Pancreas (tissue), 10 donors: ENCODE results near the gene PPP4R2. TPM values are rescaled to one million over a fixed set of nuclear protein-coding genes. Genes with fewer than 3 reads are reported as not detected.

ENCODE experiments used
- ATAC-seq, 4 donors: fragments of 200-7000 bp; cut with Tn5 transposase; one replicate each; pipeline versions ENCODE4 v1.8.0 to v1.9.1; 2020; ENCODE audit warnings: mild to moderate bottlenecking in 4 of 4, moderate library complexity in 4 of 4
- DNase-seq, 6 donors: peaks; one replicate each; pipeline ENCODE4 v3.0.0-alpha.2; 2020
- FAIRE-seq: peaks from 2 replicates; lab custom pipeline; 2012; peaks lifted over from hg19 to GRCh38; lab: Jason Lieb, UNC
- H3K27ac ChIP-seq, 4 donors: fragments of 200-600 bp; sonication (generic); 1 replicate in 3 of 4; 2 replicates in 1 of 4; pipeline versions ENCODE4 v1.5.0 to v1.8.0; 2020
- H3K27me3 ChIP-seq, 4 donors: fragments of 200-600 bp; one replicate each; pipeline ENCODE4 v1.8.0; 2021
- H3K36me3 ChIP-seq, 3 donors: fragments of 200-600 bp; sonication (generic) in 1 of 3; one replicate each; pipeline versions ENCODE4 v1.5.0 to v1.8.0; 2020 to 2021
- H3K4me1 ChIP-seq, 3 donors: fragments of 200-600 bp; one replicate each; pipeline ENCODE4 v1.8.0; 2021
- H3K4me3 ChIP-seq, 4 donors: fragments of 200-600 bp; sonication (generic) in 2 of 4; one replicate each; pipeline versions ENCODE4 v1.5.0 to v1.8.0; 2020 to 2021
- H3K9me3 ChIP-seq, 4 donors: fragments of 200-600 bp; one replicate each; pipeline ENCODE4 v1.8.0; 2021
- WGBS, 2 donors: extraction: QIAGEN DNeasy Blood & Tissue Kit; methylation state at CpG; one replicate each; pipeline ENCODE4 v1.1.7; 2013; 5-methylcytosine and 5-hydroxymethylcytosine counted together
- intact Hi-C, 3 donors: fragments of 100-400 bp; cut with DNase I; formaldehyde crosslinking; loops; one replicate each; pipeline versions ENCODE4 v1.11.1 to v1.14.2; 2022
- polyA plus RNA-seq, 2 donors: library from polyadenylated mRNA; stranded (reverse); fragments of 200-250 nt; gene quantifications; one replicate each; pipeline ENCODE4 v1.2.3, GENCODE V29; 2013
- total RNA-seq, 6 donors: library from RNA; stranded (reverse); fragmentation: NEBNext Ultra II Directional in 4 of 6; extraction: Animal tissue kit (Norgen Biotek cat#: 25700) in 4 of 6; gene quantifications; one replicate each; pipeline versions ENCODE4 v1.2.1 to v1.2.4, GENCODE V29; 2021 to 2023
- TF ChIP-seq, protein P1 (sequence below), 4 donors: fragments of 200-600 bp; sonication (generic) in 3 of 4; IDR thresholded peaks; one replicate each; pipeline versions ENCODE4 v1.5.0 to v1.8.0; 2021; ENCODE audit warnings: antibody characterized with exemption in 4 of 4
- donor health status: healthy with polysubstance abuse.
- donor health status: DM: no; HTN: no; CAD: no; lungs with moderate emphysema.
- donor health status: DM: no; HTN: no; CAD: no.
- donor health status: control.
- donor health status: control.
- donor health status: Bipolar disorder and iron deficiency.
- donor health status: DM: yes; HTN: yes; CAD: no.
- donor health status: DM: no; HTN: no; CAD: no.
- donor health status: DM: no; HTN: no; CAD: no.
- donor health status: DM: yes; HTN: yes; CAD: no.

Gene PPP4R2
- total and polyA plus RNA-seq, 8 donors = 8.2 to 45.6 (median 23.4) TPM

DNA sequence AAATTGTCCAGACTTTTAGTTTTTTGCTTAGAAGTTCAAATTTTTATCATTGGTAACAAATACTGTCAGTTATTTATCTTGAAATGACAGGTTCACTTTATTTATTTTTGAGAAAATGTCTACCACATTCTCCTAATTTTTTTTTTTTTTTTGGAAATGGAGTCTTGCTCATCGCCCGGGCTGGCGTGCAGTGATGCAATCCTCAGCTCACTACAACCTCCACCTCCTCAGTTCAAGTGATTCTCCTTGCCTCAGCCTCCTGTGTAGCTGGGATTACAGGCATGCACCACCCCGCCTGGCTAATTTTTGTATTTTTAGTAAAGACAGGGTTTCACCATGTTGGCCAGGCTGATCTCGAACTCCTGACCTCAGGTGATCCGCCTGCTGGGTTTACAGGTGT lies 48.8 kb downstream of the PPP4R2 start:
- no peak for ATAC-seq
- Histone ChIP-seq H3K27ac (no peak overlapping the region), H3K27me3 (no peaks in the 10 kb centered on the region), H3K4me1 (peaks cover 0 to 20% (median 12%) of the 10 kb centered on the region in 3 donors), H3K9me3 (no peaks in the 10 kb centered on the region), H3K36me3 (no peaks in the 10 kb centered on the region), H3K4me3 (no peak overlapping the region)
- FAIRE-seq = no peak
- intact Hi-C loops = no loop called here
- no peak for DNase-seq
- TF ChIP-seq, protein P1, sequence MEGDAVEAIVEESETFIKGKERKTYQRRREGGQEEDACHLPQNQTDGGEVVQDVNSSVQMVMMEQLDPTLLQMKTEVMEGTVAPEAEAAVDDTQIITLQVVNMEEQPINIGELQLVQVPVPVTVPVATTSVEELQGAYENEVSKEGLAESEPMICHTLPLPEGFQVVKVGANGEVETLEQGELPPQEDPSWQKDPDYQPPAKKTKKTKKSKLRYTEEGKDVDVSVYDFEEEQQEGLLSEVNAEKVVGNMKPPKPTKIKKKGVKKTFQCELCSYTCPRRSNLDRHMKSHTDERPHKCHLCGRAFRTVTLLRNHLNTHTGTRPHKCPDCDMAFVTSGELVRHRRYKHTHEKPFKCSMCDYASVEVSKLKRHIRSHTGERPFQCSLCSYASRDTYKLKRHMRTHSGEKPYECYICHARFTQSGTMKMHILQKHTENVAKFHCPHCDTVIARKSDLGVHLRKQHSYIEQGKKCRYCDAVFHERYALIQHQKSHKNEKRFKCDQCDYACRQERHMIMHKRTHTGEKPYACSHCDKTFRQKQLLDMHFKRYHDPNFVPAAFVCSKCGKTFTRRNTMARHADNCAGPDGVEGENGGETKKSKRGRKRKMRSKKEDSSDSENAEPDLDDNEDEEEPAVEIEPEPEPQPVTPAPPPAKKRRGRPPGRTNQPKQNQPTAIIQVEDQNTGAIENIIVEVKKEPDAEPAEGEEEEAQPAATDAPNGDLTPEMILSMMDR (IDR thresholded peaks at IDR 0.05) = no peak
- WGBS, 2 donors = 89 to 90% methylated on average over 6 of the region's 6 CpGs

DNA sequence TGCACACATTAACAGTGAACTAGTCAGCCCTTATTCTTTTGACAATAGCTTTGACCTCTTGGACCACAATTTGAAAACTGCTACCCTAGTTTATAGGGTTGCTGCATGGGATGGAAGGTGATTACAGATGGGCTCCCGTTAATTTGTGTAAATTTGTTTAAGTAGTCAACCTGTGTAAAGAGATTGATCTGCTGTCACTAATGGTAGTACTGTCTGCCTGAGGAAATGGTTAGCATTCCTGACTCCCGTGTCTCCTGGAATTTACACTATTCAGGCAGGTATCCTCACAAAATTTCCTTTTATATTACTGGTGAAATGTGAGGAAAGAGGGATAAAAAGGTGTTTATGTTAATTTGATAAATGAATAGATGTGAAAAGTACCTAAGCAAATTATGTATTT lies 49.6 kb downstream of the PPP4R2 start:
- H3K36me3 ChIP-seq = no peaks in the 10 kb centered on the region
- TF ChIP-seq, protein P1 (IDR thresholded peaks at IDR 0.05) = no peak
- no peak overlapping the region for H3K27ac ChIP-seq
- 24 to 32% methylated on average over 2 of the region's 2 CpGs for WGBS, 2 donors
- H3K4me3 ChIP-seq = no peak overlapping the region
- DNase-seq (no peak), FAIRE-seq (no peak), ATAC-seq (no peak)
- peaks cover 0 to 19% (median 9%) of the 10 kb centered on the region in 3 donors for H3K4me1 ChIP-seq
- H3K9me3 ChIP-seq = no peaks in the 10 kb centered on the region
- intact Hi-C loops = no loop called here
- H3K27me3 ChIP-seq = no peaks in the 10 kb centered on the region

DNA sequence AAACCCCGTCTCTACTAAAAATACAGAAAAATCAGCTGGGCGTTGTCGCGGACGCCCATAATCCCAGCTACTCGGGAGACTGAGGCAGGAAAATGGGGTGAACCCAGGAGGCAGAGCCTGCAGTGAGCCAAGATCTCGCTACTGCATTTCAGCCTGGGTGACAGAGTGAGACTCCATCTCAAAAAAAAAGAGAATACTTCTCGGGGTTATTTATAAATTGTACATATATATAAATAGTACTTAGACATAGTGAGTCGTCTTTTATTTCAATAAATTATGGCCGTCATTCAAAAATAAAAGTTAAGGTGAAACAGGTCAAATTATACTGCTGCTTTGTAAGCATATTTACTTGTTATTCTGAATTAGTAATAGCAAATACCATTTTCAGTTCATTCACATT lies 52.7 kb downstream of the PPP4R2 start:
- H3K4me3 ChIP-seq = no peak overlapping the region
- no peak for FAIRE-seq

DNA sequence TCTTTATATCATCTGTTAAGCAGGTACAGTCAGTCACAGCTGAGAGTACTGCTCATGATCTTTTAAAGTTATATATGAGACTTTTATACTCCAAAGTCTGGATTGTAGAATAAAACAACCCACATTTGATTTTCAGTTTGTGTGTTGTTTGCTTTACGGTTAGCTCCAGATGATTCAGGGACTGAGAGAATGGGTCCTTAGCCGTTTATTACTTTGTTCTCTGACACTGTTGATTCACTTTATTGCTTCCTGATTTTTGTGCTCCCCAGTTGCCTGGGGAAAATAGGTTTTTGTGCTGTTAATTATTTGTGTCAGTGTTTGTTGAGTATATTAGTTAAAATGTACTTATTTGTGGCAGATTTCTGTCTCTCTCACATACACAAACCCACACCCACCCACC lies 56.2 kb downstream of the PPP4R2 start:
- no peak overlapping the region for H3K27ac ChIP-seq
- H3K27me3 ChIP-seq = no peaks in the 10 kb centered on the region
- no peaks in the 10 kb centered on the region for H3K36me3 ChIP-seq
- peaks cover 0 to 5% (median 0%) of the 10 kb centered on the region in 3 donors for H3K4me1 ChIP-seq
- DNase-seq = no peak
- no peak for ATAC-seq
- intact Hi-C loops = loop anchor here in 1 of 3 donors (10.0 kb wide), 1 partner anchor 108 kb away; no protein-coding TSS in a partner anchor
- FAIRE-seq = peak; percentile 67
- no peak overlapping the region for H3K4me3 ChIP-seq
- WGBS, 2 donors = 63 to 70% methylated on average over 2 of the region's 2 CpGs
- no peaks in the 10 kb centered on the region for H3K9me3 ChIP-seq
- TF ChIP-seq, protein P1 (IDR thresholded peaks at IDR 0.05) = no peak

More for the DNA sequence above, 52.7 kb downstream of the PPP4R2 start:
- Histone ChIP-seq H3K36me3 (no peaks in the 10 kb centered on the region), H3K9me3 (no peaks in the 10 kb centered on the region), H3K27ac (no peak overlapping the region), H3K4me1 (peaks cover 0 to 17% (median 0%) of the 10 kb centered on the region in 3 donors), H3K27me3 (no peaks in the 10 kb centered on the region)
- WGBS, 2 donors = 89 to 91% methylated on average over 10 of the region's 10 CpGs
- no peak for DNase-seq
- intact Hi-C loops = no loop called here
- TF ChIP-seq, protein P1 (IDR thresholded peaks at IDR 0.05) = no peak
- no peak for ATAC-seq

DNA sequence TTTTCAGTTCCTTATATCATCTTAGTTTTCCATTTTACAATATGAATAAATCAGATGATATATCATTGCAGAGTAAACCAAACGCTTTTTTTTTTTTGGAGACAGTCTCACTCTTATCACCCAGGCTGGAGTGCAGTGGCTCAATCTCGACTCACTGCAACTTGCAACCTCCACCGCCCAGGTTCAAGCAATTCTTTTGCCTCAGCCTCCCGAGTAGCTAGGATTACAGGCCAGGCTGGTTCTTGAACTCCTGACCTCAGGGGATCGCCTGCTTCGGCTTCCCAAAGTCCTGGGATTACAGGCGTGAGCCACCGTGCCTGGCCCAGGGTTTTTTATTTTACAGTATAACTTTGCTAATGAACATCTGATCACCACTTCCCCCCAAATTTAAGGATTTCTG lies 59.0 kb downstream of the PPP4R2 start:
- H3K27ac ChIP-seq = no peak overlapping the region
- no peak for FAIRE-seq
- H3K4me1 ChIP-seq = peaks cover 0 to 5% (median 0%) of the 10 kb centered on the region in 3 donors
- no peaks in the 10 kb centered on the region for H3K9me3 ChIP-seq
- no peaks in the 10 kb centered on the region for H3K36me3 ChIP-seq
- intact Hi-C loops = loop anchor here in 1 of 3 donors (10.0 kb wide), 1 partner anchor 111 kb away; no protein-coding TSS in a partner anchor
- H3K4me3 ChIP-seq = no peak overlapping the region
- no peaks in the 10 kb centered on the region for H3K27me3 ChIP-seq
- no peak for DNase-seq
- 49% methylated on average over 8 of the region's 8 CpGs for WGBS, 2 donors
- peak; percentile 13 to 22 (median 15) for ATAC-seq
- TF ChIP-seq, protein P1 (IDR thresholded peaks at IDR 0.05) = no peak
